HL-60 (cell line): Measurements from ENCODE around the gene TSC2.
"Not testable (repeated sequence)": the region's sequence is repeated elsewhere in the genome, so short reads cannot be mapped to it uniquely, and the experiment has no call there.

Experiments used
- GABPA ChIP-seq: IDR thresholded peaks from 2 replicates; pipeline ENCODE4 v1.6.1; 2012; ENCODE audit warnings: low read depth
- POLR2AphosphoS5 ChIP-seq: IDR thresholded peaks from 2 replicates; pipeline ENCODE4 v1.6.1; 2012; ENCODE audit warnings: low read depth
- TF ChIP-seq, protein P1 (sequence below): IDR thresholded peaks from one replicate; pipeline ENCODE4 v1.5.1; 2011; ENCODE audit warnings: low read length, control low read depth, inconsistent platforms; ENCODE audit not compliant: insufficient read depth
- TF ChIP-seq, protein P2 (sequence below): IDR thresholded peaks from 2 replicates; pipeline ENCODE4 v1.6.1; 2012; ENCODE audit warnings: low read depth; ENCODE audit not compliant: insufficient replicate concordance

DNA sequence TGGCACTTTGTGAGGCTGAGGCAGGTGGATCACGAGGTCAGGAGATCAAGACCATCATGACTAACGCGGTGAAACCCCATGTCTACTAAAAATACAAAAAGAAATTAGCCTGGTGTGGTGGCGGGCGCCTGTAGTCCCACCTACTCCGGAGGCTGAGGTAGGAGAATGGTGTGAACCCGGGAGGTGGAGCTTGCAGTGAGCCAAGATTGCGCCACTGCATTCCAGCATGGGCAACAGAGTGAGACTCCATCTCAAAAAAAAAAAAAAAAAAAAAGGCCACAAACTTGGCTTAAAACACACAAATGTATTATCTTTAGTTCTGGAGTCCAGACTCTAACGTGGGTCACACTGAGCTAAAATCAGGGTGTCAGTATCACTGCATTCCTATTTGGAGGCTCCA, 36.1 kb upstream of the TSC2 start:
- TF ChIP-seq, protein P1, sequence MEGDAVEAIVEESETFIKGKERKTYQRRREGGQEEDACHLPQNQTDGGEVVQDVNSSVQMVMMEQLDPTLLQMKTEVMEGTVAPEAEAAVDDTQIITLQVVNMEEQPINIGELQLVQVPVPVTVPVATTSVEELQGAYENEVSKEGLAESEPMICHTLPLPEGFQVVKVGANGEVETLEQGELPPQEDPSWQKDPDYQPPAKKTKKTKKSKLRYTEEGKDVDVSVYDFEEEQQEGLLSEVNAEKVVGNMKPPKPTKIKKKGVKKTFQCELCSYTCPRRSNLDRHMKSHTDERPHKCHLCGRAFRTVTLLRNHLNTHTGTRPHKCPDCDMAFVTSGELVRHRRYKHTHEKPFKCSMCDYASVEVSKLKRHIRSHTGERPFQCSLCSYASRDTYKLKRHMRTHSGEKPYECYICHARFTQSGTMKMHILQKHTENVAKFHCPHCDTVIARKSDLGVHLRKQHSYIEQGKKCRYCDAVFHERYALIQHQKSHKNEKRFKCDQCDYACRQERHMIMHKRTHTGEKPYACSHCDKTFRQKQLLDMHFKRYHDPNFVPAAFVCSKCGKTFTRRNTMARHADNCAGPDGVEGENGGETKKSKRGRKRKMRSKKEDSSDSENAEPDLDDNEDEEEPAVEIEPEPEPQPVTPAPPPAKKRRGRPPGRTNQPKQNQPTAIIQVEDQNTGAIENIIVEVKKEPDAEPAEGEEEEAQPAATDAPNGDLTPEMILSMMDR: not testable (repeated sequence)
- TF ChIP-seq POLR2AphosphoS5, GABPA: not testable (repeated sequence)
- TF ChIP-seq, protein P2, sequence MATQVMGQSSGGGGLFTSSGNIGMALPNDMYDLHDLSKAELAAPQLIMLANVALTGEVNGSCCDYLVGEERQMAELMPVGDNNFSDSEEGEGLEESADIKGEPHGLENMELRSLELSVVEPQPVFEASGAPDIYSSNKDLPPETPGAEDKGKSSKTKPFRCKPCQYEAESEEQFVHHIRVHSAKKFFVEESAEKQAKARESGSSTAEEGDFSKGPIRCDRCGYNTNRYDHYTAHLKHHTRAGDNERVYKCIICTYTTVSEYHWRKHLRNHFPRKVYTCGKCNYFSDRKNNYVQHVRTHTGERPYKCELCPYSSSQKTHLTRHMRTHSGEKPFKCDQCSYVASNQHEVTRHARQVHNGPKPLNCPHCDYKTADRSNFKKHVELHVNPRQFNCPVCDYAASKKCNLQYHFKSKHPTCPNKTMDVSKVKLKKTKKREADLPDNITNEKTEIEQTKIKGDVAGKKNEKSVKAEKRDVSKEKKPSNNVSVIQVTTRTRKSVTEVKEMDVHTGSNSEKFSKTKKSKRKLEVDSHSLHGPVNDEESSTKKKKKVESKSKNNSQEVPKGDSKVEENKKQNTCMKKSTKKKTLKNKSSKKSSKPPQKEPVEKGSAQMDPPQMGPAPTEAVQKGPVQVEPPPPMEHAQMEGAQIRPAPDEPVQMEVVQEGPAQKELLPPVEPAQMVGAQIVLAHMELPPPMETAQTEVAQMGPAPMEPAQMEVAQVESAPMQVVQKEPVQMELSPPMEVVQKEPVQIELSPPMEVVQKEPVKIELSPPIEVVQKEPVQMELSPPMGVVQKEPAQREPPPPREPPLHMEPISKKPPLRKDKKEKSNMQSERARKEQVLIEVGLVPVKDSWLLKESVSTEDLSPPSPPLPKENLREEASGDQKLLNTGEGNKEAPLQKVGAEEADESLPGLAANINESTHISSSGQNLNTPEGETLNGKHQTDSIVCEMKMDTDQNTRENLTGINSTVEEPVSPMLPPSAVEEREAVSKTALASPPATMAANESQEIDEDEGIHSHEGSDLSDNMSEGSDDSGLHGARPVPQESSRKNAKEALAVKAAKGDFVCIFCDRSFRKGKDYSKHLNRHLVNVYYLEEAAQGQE: not testable (repeated sequence)
